HG03432 (cell line): ENCODE results near the gene TCF19.
A peak's percentile ranks its signal among the peaks of the same experiment; 100 is the strongest.
"Not testable (repeated sequence)": the region's sequence is repeated elsewhere in the genome, so short reads cannot be mapped to it uniquely, and the experiment has no call there.

Experiments
- ATAC-seq: cut with Tn5 transposase; IDR thresholded peaks from one replicate; pipeline ENCODE4 v1.9.1; 2021; ENCODE audit warnings: mild to moderate bottlenecking, moderate library complexity; ENCODE audit not compliant: unreplicated experiment

Gene TCF19

DNA sequence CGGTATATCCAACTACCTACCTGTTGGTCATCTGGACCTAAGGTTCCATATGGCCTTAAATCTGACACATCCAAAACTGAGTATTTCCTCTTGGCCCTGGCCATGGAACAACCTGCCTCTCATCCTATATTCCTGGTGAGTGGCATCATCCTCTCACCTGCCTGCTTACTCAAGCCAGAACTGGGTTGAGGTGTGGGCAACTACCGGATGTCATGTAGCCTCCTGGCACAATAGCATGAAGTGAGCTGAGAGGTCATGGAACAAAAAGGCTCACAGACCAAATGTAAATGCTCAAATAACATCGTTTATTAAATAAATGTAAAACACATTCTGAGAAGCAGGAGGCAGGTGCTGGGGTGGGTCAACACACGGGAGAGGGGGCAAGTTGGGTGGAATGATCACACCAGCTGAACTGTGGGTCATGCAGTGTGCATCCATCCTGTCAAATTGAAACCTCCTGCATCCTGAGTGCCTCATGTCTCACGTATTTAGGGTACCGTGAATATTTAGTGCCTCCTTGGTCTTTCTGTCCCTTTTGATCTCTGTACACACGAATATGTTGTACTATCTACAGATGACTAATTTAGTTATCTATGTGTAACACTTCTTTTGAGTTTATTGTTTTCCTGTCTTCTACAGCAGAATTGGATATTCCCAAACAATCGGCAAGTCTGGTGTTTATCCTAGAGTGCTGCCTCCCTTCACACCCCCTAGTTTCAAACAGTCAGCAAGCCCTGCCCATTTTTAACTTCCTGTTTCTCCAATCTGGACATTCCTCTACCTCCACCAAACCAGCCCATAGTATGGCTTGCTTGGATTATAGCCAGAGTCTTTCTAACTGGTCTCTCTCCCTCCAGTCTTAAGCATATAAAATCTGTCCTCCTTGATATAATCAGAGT, 20.0 kb downstream of the TCF19 start:
- ATAC-seq, result no peak

DNA sequence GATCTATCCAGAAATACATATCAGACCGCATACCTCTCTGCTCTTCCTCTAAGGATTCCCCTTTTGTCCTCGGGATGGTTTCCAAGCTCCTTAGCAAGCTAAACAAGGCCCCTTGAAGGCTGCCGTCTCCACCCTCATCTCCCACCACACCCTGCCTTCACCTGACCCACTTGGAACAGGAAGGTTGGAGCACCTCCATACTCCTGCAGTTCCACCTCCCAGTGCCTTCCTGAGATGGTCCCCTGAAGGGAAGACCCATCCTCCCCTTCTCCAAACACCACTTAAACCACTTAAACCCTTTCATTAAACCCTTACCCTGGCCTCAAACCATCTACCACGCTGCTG, 20.6 kb downstream of the TCF19 start:
- ATAC-seq, result no peak

DNA sequence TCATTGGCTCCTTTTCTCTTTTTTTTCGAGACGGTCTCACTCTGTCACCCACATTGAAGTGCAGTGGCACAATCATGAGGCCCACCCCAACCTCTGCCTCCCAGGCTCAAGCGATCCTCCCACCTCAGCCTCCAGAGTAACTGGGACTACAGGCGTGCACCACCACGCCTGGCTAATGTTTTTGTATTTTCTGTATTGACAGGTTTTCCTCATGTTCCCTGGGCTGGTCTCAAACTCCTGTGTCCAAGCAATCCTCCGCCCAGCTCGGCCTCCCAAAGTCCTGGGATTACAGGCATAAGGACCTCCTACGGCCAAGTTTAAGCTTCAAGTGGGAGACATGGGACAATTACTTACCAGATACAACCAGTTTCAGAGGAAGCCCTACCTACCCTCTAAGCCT, 21.5 kb downstream of the TCF19 start:
- no peak for ATAC-seq

DNA sequence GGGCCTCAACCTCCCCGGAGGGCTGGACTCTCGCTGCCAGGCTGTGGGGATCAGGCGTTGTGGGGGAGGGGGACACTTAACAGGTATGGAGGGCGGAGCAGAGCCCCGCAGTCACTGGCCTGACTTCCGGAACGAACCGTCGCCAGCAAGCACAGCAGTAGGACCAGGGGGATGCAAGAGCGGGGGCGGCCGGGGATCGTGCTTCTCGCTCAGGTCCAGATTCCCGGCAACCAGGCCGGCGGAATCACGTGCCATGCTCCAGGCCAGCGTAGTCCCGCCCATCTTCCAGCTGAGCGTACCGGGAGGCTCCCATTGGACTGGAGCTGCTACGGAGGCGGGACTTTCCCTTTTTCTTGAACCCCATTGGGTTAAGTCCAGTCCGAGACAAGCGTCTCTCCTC, 22.1 kb downstream of the TCF19 start:
- ATAC-seq, result no peak

DNA sequence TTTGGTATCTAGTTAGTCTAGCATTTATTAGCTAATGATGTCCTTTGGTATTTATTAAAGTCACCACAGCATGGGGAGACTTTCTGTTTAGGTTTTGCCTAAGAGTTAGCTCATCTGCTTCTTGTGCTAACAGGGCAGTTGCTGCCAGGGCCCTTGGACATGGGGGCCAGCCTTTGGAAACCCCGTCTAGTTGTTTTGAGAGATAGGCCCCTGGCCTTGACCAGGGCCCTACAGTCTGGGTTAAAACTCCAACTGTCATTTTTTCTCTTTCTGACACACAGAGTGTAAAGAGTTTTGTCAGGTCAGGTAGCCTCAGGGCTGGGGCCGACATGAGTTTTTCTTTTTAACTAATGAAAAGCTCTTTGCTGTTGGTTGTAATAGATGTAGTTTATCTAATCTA, 24.9 kb downstream of the TCF19 start:
- ATAC-seq, result not testable (repeated sequence)

DNA sequence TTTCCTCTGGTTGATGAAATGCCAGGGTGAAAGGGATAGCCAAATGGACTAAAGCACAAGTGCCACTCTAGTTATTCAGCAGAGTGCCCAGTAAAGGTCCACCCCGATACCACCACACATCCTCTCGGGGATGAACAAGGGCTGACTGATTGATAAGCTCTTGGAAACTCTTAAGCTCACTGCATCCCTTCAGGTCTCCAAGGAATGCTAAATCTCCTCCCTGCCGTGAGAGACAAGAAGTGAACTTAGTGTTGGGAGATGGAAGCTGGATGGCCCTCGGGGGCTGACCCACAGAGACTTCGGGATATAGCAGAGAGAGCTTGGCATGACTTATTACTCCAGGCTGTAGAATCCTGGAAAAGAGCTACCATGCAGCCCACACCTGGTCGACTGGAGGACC, 25.5 kb downstream of the TCF19 start:
- ATAC-seq, result not testable (repeated sequence)

DNA sequence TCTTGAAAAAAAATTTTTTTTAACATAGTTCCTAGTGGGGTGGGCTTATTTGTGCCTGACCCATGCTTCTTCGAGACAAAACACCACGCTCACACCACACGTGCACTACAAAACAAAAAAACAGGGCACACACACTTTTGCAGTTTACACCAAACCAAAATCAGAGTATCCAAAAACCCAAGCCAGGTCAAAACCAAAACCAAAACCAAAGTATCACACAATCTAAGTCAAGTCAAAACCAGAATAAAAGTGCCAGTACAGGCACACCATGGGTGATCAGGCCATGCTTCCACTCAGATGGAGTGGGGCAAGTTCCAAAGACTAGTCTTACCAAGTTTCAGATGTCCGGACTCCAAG, 27.3 kb downstream of the TCF19 start:
- not testable (repeated sequence) for ATAC-seq

DNA sequence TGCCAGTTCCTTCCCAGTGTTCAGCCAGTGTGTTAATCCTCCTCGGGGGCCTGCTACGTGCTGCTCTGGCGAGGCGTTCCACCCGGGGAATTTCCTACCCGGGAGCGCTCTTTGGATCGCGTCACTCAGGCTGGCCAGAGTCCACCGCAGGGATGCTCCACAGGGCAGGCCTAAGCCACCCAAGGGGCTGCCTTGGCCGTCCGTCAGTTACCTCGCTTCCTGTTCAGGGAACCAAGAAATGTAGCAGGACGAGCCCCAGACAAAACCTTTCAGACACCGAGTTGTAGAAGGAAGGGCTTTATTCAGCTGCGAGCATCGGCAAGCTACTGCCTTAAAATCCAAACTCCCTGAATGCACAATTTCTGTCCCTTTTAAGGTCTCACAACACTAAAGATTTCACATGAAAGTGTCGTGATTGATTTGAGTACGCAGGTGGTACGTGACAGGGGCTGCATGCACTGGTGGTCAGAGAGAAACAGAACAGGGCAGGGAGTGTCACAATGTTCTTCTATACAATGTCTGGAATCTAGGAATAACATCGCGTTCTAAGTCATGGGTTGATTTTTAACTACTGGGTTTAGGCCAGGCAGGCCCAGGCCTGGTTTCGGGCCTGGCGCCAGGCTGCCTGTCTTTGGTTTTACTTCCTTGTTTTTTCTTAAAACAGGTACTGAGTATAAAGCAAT, 27.8 kb downstream of the TCF19 start:
- ATAC-seq, result no peak

DNA sequence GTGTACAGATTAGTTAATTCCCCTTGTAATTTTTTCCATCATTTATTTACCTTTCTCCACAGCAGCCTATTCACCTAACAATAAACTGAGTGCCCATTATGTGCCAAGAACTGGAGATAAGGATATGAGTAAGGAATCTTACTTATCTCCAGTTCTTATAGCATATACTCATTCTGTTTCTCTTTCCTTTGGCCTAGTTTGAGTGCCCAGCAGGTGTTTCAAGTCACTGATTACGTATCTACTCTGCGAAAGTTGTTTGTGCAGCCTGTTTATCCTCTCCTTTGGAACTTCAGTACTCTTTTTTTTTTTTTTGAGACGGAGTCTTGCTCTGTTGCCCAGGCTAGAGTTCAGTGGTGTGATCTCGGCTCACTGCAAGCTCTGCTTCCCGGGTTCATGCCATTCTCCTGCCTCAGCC, 29.4 kb downstream of the TCF19 start:
- no peak for ATAC-seq

DNA sequence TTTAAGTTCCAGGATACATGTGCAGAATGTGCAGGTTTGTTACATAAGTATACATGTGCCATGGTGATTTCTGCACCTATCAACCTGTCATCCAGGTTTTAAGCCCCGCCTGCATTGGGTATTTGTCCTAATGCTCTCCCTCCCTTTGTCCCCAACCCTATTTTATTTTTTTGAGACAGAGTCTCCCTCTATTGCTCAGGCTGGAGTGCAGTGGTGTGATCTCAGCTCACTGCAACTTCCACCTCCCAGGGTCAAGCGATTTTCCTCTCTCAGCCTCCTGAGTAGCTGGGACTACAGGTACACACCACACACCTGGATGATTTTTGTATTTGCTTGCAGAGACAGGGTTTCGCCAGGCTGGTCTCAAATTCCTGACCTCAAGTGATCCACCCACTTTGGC, 30.8 kb downstream of the TCF19 start:
- ATAC-seq, result not testable (repeated sequence)

DNA sequence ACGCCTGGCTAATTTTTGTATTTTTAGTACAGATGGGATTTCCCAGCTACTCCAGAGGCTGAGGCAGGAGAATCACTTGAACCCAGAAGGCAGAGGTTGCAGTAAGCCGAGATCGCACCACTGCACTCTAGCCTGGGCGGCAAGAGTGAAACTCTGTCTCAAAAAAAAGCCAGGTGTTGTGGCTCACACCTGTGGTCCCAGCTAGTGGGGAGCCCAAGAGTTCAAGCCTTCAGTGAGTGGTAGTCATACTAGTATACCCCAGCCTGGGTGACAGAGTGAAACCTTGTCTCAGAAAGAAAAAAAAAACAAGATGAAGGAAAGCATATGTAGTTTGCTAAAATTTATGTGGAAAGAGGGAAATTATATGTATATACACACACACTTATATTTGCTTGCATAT, 32.1 kb downstream of the TCF19 start:
- no peak for ATAC-seq

DNA sequence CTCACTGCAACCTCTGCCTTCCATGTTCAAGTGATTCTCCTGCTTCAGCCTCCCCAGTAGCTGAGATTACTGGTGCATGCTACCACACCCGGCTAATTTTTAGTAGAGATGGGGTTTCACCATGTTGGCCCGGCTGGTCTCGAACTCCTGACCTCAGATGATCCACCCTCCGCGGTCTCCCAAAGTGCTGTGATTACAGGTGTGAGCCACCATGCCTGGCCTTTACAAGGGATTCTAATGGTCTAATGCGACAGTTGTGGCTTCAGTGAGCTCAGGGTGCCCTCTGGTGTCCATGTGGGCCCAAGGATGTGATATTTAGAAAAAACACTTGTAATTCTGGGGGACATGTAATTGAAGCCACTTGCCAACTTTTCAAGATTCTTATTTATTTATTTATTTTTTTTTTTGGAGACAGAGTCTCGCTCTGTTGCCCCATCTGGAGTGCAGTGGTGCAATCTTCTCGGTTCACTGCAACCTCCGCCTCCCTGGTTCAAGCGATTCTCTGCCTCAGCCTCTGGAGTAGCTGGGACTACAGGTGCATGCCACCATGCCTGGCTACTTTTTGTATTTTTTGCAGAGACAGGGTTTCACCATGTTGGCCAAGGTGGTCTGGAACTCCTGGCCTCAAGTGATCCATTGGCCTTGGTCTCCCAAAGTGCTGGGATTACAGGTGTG, 34.2 kb downstream of the TCF19 start:
- ATAC-seq, result not testable (repeated sequence)

DNA sequence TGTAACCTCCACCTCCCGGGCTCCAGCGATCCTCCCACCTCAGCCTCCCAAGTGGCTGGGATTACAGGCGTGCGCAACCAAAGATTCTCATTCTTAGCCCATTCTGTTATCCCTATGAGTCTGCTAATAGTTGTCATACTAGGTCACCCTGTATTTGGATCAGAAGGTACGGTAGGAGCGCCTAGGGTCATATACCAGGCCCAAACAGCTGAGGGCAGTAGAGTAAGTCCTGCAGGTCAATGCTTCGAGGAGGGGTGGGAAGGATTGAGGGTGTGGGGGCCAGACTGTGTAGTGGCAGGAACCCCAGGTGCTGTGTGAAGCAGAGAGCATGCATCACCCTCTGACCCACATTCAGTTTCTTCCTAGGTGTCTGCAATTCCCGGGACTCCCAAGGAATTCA, 34.8 kb downstream of the TCF19 start:
- ATAC-seq, result no peak

DNA sequence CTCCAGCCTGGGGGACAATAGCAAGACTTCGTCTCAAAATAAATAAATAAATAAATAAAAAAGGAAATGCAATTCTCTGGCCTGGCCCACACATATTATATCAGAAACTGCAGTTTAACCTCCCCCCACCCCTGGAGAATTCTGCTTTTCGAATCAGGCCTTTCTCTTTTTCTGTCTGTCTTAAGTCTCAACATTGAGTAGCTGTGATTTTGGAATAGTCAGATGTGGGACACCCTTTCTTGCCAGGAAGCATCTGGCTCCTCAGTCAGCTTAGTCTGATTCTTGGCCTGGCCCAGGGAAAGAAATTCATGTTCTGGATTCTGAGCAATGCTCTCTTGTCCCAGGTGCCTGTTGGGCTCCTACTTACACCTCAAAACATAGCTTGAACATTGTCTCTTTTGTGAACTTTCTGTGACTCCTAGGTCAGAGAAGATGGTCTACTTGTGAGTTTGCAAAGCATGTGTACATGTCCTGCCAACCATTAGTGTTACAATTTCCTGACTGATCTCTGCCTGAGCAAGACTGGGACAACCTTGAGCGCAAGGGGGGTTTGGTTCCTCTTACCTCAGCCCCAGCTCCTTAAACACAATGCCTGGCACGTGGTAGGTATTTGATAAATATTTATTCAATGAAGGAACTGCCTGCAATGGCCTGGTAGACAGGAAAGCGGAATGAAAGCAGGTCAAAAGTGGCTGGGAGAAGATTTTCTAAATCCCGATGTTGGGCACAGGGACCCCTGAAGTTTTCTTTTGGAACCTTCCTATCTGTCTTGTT, 35.9 kb downstream of the TCF19 start:
- no peak for ATAC-seq

DNA sequence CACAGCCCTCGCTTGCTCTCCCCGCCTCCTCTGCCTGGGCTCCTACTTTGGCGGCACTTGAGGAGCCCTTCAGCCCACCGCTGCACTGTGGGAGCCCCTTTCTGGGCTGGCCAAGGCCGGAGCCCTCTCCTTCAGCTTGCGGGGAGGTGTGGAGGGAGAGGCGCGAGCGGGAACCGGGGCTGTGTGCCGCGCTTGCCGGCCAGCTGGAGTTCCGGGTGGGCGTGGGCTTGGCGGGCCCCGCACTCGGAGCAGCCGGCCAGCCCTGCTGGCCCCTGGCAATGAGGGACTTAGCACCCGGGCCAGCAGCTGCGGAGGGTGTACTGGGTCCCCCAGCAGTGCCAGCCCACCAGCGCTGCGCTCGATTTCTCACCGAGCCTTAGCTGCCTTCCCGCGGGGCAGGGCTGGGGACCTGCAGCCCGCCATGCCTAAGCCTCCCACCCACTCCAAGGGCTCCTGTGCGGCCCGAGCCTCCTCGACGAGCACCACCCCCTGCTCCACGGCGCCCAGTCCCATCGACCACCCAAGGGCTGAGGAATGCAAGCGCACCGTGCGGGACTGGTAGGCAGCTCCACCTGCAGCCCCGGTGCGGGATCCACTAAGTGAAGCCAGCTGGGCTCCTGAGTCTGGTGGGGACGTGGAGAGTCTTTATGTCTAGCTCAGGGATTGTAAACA, 37.1 kb downstream of the TCF19 start:
- ATAC-seq, result not testable (repeated sequence)

DNA sequence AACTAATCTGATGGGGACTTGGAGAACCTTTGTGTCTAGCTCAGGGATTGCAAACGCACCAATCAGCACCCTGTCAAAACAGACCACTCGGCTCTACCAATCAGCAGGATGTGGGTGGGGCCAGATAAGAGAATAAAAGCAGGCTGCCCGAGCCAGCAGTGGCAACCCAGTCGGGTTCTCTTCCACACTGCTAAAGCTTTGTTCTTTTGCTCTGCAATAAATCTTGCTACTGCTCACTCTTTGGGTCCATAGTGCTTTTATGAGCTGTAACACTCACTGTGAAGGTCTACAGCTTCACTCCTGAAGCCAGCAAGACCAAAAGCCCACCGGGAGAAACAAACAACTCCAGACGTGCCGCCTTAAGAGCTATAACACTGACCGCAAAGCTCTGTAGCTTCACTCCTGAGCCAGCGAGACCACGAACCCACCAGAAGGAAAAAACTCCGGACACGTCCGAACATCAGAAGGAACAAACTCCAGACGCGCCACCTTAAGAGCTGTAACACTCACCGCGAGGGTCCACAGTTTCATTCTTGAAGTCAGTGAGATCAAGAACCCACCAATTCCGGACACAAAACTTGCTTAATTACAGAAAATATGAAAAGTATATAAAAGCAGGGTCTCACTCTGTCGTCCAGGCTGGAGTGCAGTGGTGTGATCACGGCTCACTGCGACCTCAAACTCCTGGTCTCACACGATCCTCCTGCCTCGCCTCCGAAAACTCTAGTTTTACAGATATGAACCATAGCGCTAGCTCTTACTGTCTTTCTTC, 38.0 kb downstream of the TCF19 start:
- ATAC-seq, result not testable (repeated sequence)

DNA sequence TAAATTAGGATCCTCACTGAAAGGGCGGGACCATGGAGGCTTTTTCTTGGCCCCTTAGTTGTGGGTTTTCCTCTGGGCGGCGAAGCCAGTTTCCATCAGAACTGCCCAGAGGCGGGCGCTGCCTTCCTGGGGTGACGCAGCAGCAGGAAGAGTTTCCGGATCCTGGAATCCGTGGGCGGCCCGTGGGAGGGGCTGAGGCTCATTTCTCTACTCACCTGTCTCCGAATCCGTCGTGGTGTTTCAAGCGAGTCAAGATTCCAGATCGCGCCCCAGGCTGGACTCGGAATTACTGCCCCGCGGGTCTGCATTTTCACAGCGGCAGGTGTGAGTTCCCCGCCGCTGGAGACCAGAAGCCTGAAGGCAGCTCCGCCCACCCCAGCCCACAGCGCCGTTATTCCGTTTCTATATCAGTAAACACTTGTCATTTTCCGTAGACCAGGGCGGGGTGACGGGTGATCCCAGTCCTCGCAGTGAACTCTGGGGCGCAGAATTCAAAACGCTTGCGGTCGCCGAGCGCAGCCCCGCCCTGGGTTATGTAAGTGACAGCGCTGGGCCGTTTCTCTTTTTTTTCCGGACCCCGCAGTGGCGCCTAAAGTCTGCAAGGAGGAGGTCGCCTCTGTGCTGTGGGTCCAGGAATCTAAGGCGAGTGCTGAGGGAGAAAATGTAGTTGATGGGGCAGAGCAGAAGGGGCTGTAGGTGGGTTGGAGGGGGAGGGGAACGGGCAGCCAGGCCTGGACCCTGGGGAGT, 39.3 kb downstream of the TCF19 start:
- peak; percentile 71 for ATAC-seq

DNA sequence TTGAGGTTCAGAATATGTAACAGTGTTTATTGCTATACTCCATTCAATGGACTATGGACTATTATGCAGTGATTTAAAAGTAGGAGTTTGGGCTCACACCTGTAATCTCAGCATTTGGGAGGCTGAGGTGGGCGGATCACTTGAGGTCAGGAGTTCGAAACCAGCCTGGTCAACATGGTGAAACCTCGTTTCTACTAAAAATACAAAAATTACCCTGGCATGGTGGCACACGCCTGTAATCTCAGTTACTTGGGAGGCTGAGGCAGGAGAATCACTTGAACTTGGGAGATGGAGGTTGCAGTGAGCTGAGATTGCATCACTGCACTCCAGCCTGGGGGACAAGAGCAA, 40.7 kb downstream of the TCF19 start:
- ATAC-seq, result not testable (repeated sequence)
